ENCODE measurements around the gene RGS2.

The RGS2 gene

GRCh38 chr1:192795916-192796618 lies 12.8 kb upstream of the RGS2 start:
- no peak for DNase-seq

- no peak for DNase-seq
These were observed 11.7 kb upstream of the RGS2 start for GRCh38 chr1:192797143-192797542.

DNA sequence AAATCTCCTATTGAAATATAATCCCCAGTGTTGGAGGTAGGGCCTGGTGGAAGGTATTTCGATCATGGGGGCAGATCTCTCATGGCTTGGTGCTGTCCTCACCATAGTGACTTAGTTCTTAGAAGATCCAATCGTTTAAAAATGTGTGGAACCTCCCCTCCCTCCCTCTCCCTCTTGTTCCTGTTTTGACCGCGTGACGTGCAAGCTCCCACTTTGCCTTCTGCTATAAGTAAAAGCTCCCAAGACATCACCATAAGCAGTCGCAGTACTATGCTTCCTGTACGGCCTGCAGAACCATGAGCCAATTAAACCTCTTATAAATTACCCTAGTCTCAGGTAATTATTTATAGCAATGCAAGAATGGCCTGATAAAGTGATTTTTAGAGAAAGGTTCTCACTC lies 10.9 kb upstream of the RGS2 start:
- no peak for DNase-seq

DNA sequence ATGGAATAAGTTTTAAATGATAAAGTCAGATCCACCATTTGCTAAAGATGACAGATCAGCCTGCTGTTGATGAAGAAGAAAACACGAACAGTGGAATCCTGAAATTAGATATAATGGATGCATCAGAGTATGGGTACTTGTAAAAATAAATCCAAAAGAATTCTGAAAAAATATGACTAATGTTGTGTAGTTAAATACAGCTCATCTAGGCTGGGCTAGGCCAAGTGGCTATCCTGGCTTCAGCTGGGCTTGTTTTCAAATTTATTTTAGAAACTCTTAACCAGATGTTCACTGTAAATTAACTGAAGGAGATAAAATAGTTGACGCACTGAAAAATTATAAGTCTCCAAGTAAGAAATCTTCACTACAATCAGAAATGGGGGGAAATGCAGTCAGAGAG lies 7.4 kb upstream of the RGS2 start:
- DNase-seq = no peak

- DNase-seq = no peak
These were observed 6.4 kb upstream of the RGS2 start for GRCh38 chr1:192802406-192802805.

DNA sequence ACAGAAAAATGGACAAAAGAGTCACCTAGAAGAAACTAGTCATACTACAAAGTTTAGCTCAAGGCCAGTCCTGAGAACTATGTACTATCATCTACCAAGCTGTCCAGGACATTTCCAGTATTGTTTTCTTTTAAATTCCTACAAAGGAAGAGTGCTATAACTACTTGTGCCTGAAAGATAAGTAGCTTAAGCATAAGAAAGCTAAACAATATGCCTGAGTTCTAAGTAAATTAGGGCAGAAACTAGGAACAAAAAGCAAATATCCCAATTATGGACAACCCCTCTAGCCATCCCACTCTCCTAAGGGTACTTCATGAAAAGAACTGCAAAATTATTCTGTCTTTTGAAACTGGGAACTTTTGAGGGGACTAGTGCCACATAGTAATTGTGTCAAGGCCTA lies 5.3 kb upstream of the RGS2 start:
- no peak for DNase-seq

DNA sequence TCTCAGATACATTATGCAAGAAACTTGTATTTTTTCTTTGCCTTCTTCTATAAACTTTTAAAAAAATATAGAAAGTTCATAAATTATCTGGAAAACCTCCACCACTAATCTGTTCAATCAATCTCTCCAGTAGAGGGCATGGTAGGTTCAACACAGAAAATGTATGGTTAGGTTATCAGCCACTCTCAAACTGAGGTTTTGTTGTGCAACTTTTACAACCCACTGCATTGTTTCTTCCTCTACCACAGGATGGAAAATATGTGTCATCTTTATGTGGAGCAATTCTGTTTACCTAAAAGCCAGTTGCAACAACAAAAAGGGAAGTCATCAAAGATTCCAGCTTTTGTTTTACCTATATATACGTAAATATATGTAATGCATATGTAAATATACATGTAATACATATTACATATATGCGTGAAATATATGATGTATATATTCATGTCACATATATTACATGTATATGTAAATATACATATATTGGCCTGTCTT lies 3.0 kb upstream of the RGS2 start:
- peak; percentile 83 for DNase-seq

GRCh38 chr1:192807211-192808162 lies 1.4 kb upstream of the RGS2 start:
- peak; percentile 25 for DNase-seq

DNA sequence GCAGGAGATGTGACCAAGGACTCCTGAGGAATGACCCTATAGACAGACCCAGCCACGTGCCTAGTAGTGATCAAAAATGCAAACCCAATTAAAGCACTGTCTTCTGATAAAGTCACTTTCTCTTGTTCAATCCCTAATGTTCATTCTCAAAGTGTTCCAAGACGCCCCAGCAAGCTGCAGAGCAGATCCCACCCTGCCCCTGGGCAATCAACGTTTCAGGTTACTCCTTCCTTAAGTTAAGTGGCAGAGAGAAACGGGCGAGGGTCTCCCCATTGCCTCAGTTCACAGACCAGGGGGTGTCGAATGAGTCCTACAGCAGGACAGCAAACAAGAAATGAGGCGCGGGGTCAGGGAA lies 699 bp upstream of the RGS2 start:
- no peak for DNase-seq

DNA sequence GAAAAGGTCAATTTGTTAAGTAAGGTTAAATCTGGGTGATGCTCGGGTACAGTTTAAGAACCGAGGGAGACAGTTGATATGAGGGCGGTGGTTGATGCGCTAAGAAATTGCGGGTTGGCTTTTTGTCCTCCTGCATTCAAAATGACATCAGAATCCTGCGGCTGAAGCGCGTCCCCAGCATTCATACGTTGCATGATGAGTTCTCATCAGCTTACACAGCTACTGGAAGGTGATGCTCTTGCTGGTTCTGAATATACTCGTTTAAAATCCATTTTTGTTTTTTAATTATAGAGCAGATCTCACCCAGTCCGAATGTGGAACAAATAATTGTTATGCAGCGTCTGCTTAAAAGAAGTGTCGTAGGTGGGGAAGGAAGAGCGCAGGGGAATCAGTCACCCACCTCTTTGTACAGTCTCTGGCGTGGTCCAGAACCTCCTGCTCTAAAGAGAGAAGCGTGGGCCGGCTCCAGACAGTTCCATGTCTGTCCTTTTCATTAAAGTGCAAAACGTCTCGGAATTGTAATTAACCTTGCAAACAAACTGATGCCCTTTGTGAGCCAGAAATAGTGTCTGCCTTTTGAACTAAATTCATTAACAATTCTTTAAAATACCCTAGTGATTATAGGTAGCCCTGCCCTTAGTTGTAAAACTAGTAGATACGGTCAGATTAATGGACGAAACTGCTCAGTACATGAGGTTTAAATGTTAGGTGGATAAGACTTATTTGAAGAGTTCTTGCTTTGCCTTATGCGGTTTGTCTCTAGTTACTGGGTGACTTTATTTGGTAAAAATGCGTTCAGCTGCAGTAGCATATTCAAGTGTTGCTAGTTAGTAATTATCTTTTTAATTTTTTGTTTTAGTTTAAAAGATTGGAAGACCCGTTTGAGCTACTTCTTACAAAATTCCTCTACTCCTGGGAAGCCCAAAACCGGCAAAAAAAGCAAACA lies 741 bp downstream of the RGS2 start:
- peak; percentile 52 for DNase-seq

- no peak for DNase-seq
These were observed 1.5 kb downstream of the RGS2 start for GRCh38 chr1:192810253-192810880.

DNA sequence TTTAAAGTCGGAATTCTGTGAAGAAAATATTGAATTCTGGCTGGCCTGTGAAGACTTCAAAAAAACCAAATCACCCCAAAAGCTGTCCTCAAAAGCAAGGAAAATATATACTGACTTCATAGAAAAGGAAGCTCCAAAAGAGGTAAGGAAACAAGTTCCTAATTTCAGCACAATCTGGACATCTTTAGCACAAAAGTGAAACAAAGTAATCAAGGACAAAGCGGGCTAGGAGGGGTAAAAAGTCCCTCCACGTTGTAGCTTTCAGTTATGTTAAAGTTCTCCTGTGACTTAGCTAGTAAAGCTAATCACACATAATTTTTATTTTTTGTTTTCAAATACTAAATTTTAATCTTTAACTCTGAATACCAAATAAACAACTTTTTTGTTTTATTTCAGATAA lies 2.2 kb downstream of the RGS2 start:
- no peak for DNase-seq

DNA sequence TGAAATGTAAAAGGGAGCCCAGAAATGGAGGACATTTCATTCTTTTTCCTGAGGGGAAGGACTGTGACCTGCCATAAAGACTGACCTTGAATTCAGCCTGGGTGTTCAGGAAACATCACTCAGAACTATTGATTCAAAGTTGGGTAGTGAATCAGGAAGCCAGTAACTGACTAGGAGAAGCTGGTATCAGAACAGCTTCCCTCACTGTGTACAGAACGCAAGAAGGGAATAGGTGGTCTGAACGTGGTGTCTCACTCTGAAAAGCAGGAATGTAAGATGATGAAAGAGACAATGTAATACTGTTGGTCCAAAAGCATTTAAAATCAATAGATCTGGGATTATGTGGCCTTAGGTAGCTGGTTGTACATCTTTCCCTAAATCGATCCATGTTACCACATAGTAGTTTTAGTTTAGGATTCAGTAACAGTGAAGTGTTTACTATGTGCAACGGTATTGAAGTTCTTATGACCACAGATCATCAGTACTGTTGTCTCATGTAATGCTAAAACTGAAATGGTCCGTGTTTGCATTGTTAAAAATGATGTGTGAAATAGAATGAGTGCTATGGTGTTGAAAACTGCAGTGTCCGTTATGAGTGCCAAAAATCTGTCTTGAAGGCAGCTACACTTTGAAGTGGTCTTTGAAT lies 2.9 kb downstream of the RGS2 start:
- DNase-seq = no peak

DNA sequence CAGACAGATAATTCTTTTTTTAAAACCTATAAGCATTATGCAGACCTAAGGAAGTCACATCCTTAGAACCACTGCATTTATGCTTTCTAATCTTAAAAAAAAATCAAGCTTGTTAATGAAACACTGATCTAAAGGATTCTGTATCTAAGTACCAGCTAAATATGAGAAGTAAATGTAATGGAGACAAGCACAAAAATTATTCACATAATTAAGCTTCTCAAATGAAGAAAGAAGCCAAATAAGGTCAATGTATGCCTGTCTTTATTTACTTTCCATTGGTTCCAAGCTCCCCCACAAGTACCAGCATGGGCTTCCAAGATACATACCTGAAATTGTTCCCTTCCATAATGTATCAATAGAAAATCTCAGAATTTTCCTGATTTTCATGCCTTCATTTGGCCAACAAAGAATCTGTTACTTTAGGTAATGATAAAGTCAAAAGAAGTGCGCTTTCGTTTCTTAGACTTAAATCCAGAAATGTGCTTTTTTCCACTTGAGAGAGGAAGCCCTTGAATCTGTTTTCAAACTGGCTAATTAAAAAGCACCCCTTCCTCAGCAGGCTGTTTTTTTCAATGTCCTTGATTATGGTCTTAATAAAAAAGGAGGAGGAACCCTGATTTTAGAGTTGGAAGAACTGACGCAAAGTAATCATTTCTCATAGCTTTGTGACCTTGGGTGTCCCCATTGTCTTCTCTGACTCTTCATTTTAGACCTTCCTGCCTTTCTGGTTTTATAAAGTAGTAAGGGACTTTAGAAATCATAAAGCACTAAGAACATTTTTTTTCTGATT lies 3.8 kb downstream of the RGS2 start:
- no peak for DNase-seq

- DNase-seq = no peak
These were observed 6.0 kb downstream of the RGS2 start for GRCh38 chr1:192814805-192815204.

DNA sequence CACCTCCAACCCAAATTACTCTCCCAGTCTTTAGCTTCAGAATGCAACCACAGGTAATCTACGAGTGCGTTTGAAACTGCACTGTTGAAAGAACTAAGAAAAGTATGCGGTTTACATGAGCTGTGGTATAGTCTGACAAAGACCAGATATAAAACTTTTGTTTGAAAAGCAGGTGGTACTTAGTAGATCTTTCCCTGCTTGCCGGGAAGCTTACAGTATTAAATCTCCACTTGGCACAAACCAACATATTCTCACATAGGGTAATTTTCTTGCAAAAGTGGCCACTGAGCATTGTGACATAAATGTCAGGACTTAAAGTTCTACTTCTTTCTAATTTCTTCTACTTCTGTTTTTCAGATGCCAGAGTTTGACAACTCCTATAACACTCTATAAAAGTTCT lies 8.4 kb downstream of the RGS2 start:
- DNase-seq = no peak

DNA sequence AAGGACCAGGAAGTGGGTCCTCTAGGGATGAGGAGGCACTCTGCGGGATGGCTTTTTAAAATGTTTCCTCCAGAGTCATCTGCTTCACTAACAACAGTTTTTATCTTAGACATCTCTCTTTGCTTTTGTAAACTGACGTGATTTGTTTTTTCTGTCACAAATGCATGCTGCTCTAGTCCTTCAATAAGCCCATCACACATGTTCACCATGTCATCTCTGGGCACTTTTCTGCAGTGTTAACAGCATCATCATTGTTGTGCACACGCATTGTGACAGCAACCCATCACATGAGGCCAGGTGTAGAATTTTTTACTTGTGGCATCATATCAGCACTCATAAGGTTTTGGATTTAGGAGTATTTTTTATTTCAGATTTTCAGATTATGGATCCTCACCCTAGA lies 12.5 kb downstream of the RGS2 start:
- DNase-seq = no peak

DNA sequence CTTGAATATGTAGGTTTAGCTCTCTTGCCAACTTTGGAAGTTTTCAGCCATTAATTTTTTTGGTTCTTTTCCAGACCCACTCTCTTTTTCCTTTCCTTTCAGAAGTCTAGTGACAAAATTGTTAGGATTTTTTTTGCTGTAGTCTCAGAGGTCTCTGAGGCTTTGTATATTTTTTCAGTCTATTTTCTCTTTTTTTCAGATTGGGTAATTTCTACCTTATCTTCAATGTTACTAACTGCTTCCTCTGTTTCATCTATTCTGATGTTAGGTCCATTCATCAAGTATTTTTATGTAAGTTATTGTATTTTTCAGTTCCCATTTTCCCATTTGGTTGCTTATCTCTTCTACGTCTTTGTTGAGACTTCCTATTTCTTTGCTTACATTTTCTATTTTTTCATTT lies 15.7 kb downstream of the RGS2 start:
- no peak for DNase-seq

DNA sequence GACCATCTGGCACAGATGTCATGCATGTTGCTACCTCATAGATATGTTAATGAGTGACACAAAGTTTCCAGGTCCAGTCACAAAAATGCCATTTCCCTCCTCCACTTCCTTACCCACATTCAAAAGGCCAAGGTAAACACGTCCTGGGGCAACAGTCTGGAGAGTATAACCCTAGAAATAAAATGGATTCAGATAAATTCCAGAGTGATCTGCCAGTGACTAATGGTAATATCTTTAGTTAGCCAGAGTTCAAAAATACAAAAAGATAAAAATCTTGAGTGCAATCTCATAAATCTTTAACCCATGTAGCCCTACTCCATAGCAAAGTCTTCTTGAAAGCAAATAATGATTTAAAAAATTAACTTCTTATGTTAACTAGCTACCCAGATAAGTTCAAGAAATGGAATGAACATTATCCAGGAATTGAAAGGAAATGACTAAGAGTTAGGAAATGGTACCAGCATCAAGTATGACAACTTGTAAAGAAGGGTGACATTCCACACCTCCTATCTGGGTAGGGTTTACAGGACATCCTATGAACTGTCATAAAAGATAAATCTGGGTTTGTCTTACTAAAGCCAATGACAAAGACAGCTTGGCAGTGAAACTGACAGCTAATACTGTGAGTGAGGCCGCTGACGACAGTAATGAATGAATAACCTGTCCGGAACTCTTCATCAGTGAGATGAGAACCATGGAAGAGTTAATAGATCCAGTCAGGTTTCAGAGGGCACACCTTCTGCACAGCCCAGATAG lies 18.1 kb downstream of the RGS2 start:
- peak; percentile 11 for DNase-seq

- no peak for DNase-seq
These were observed 21.9 kb downstream of the RGS2 start for GRCh38 chr1:192830595-192831246.
